Endothelial cell of umbilical vein (primary cell): Measurements from ENCODE around the gene SLC26A3.

Experiments used
- CTCF ChIP-seq, 2 donors: IDR thresholded peaks; 1 replicate in 1 of 2; 2 replicates in 1 of 2; pipeline ENCODE4 v1.5.1; 2011; ENCODE audit warnings: low read length in 2 of 2, mild to moderate bottlenecking in 2 of 2, moderate library complexity in 2 of 2, control low read depth in 1 of 2, inconsistent platforms in 1 of 2, low read depth in 1 of 2; ENCODE audit not compliant: insufficient read depth in 1 of 2; ENCODE audit errors: extremely low read depth in 1 of 2
- EZH2 ChIP-seq: IDR thresholded peaks from 2 replicates; pipeline ENCODE4 v1.6.1; 2012; ENCODE audit warnings: borderline replicate concordance, low read depth, mild to moderate bottlenecking, moderate library complexity, low read length, inconsistent platforms; ENCODE audit not compliant: severe bottlenecking
- FOS ChIP-seq: IDR thresholded peaks from 2 replicates; pipeline ENCODE4 v1.6.1; 2011; ENCODE audit warnings: mild to moderate bottlenecking, low read length, moderate library complexity, borderline replicate concordance; ENCODE audit not compliant: insufficient read depth
- POLR2A ChIP-seq: IDR thresholded peaks from 2 replicates; pipeline ENCODE4 v1.6.1; 2012; ENCODE audit warnings: low read depth, mild to moderate bottlenecking, control low read depth, low read length
- POLR2AphosphoS5 ChIP-seq: IDR thresholded peaks from 2 replicates; pipeline ENCODE4 v1.6.1; 2012; ENCODE audit warnings: low read depth, mild to moderate bottlenecking, control low read depth, low read length, moderate library complexity; ENCODE audit not compliant: insufficient read depth

GRCh38 chr7:107816011-107816566 lies 13.1 kb upstream of the SLC26A3 start:
- no peak for TF ChIP-seq CTCF (IDR thresholded peaks at IDR 0.05; ENCODE audit: extremely low read depth in 1 of 2, insufficient read depth in 1 of 2, low read depth in 1 of 2, low read length in 2 of 2)
- no peak for TF ChIP-seq POLR2A
- TF ChIP-seq POLR2AphosphoS5 = no peak
- no peak for TF ChIP-seq EZH2
- no peak for TF ChIP-seq FOS
